HepG2 (cell line): ENCODE data around the gene RHEBL1. TPM values are rescaled to one million over a fixed set of nuclear protein-coding genes. Genes with fewer than 3 reads are reported as not detected.

ENCODE experiments used
- ATF3 ChIP-seq: sonication (generic); formaldehyde crosslinking; IDR thresholded peaks from 2 replicates; pipeline ENCODE4 v1.4.0; 2020; ENCODE audit warnings: missing genetic modification reagents
- CSRNP1 ChIP-seq: sonication (generic); formaldehyde crosslinking; IDR thresholded peaks from 2 replicates; pipeline ENCODE4 v1.8.1; 2023; ENCODE audit warnings: mild to moderate bottlenecking, missing genetic modification reagents
- HNF4G ChIP-seq, 2 experiments: sonication (generic) in 1 of 2; formaldehyde crosslinking in 1 of 2; IDR thresholded peaks; 2 replicates each; pipeline versions ENCODE4 v1.4.0 to v1.6.1; 2011 to 2020; ENCODE audit warnings: borderline replicate concordance in 2 of 2, low read depth in 2 of 2, mild to moderate bottlenecking in 2 of 2, low read length in 1 of 2, missing genetic modification reagents in 1 of 2, moderate library complexity in 1 of 2
- KDM2A ChIP-seq: sonication (generic); formaldehyde crosslinking; IDR thresholded peaks from 2 replicates; pipeline ENCODE4 v1.4.0; 2020; ENCODE audit warnings: low read depth, missing genetic modification reagents, borderline replicate concordance
- MZF1 ChIP-seq: sonication (generic); formaldehyde crosslinking; IDR thresholded peaks from 2 replicates; pipeline ENCODE4 v1.8.1; 2023; ENCODE audit warnings: mild to moderate bottlenecking, missing genetic modification reagents, borderline replicate concordance
- NR2C2 ChIP-seq: sonication (generic); formaldehyde crosslinking; IDR thresholded peaks from 2 replicates; pipeline ENCODE4 v1.4.0; 2020; ENCODE audit warnings: missing genetic modification reagents, mild to moderate bottlenecking, moderate library complexity, borderline replicate concordance
- PRPF4 ChIP-seq: fragments of 200-400 bp; formaldehyde crosslinking; IDR thresholded peaks from 2 replicates; pipeline ENCODE4 v1.6.1; 2016; ENCODE audit warnings: low read length, low read depth; ENCODE audit not compliant: poor library complexity, severe bottlenecking
- SAP130 ChIP-seq: IDR thresholded peaks from 2 replicates; pipeline ENCODE4 v1.6.1; 2016; ENCODE audit warnings: low read depth
- SETDB1 ChIP-seq: sonication (generic); formaldehyde crosslinking; IDR thresholded peaks from 2 replicates; pipeline ENCODE4 v1.5.1; 2020; ENCODE audit warnings: missing genetic modification reagents, mild to moderate bottlenecking, borderline replicate concordance
- SMAD1 ChIP-seq: sonication (generic); formaldehyde crosslinking; IDR thresholded peaks from 2 replicates; pipeline ENCODE4 v1.4.0; 2020; ENCODE audit warnings: missing genetic modification reagents, low read depth, mild to moderate bottlenecking, borderline replicate concordance
- SP140L ChIP-seq: sonication (generic); formaldehyde crosslinking; IDR thresholded peaks from 2 replicates; pipeline ENCODE4 v1.4.0; 2020; ENCODE audit warnings: missing genetic modification reagents, borderline replicate concordance
- TBP ChIP-seq: sonication (generic); formaldehyde crosslinking; IDR thresholded peaks from 2 replicates; pipeline ENCODE4 v1.5.0; 2020; ENCODE audit warnings: missing genetic modification reagents
- ZFY ChIP-seq: sonication (generic); formaldehyde crosslinking; IDR thresholded peaks from 2 replicates; pipeline ENCODE4 v1.4.0; 2020; ENCODE audit warnings: missing genetic modification reagents
- ZNF274 ChIP-seq: sonication (generic); formaldehyde crosslinking; IDR thresholded peaks from 2 replicates; pipeline ENCODE4 v1.5.1; 2020; ENCODE audit warnings: mild to moderate bottlenecking, missing genetic modification reagents
- ZNF451 ChIP-seq: sonication (generic); formaldehyde crosslinking; IDR thresholded peaks from 2 replicates; pipeline ENCODE4 v1.5.0; 2020; ENCODE audit warnings: mild to moderate bottlenecking, missing genetic modification reagents
- ZNF737 ChIP-seq: sonication (generic); formaldehyde crosslinking; IDR thresholded peaks from 2 replicates; pipeline ENCODE4 v1.5.0; 2020; ENCODE audit warnings: missing genetic modification reagents, mild to moderate bottlenecking, borderline replicate concordance
- polyA plus RNA-seq, 8 experiments: library from polyadenylated mRNA; depleted of rRNA in 3 of 8; stranded (reverse) in 7 of 8; unstranded in 1 of 8; fragments of >200 nt; fragmentation: Illumina TruSeq in 4 of 8; extraction: Trizol in 4 of 8; gene quantifications; 2 replicates each; pipeline versions ENCODE4 v1.2.1 to v1.2.3, GENCODE V29; 2011 to 2016; ENCODE audit warnings: low read depth in 4 of 8, missing spikeins in 1 of 8, mixed read lengths in 1 of 8; ENCODE audit not compliant: insufficient read depth in 1 of 8
- total RNA-seq, 5 experiments: library from RNA; depleted of rRNA; stranded (reverse); fragments of >200 nt; fragmentation: Illumina TruSeq; extraction: Trizol; gene quantifications; 2 replicates each; pipeline ENCODE4 v1.2.3, GENCODE V29; 2016; ENCODE audit warnings: low read depth in 1 of 5
- TF ChIP-seq, protein P1 (sequence below): sonication (generic); formaldehyde crosslinking; conservative IDR thresholded peaks from 2 replicates; pipeline ENCODE4 v1.4.0; 2020; ENCODE audit warnings: mild to moderate bottlenecking, missing genetic modification reagents, moderate library complexity
- TF ChIP-seq, protein P2 (sequence below): sonication (generic); formaldehyde crosslinking; conservative IDR thresholded peaks from 2 replicates; pipeline ENCODE4 v1.4.0; 2020; ENCODE audit warnings: missing genetic modification reagents
- TF ChIP-seq, protein P3 (sequence below): IDR thresholded peaks from 2 replicates; pipeline ENCODE4 v1.6.1; 2012; ENCODE audit warnings: low read depth, low read length, improper control_type of control experiment

Gene RHEBL1
- total and polyA plus RNA-seq, 2 of the 13 experiments (the other 11 are each of a cell fraction or from before 2014, with no cell fraction given): 1.4 to 2.5 TPM

- no peak for TF ChIP-seq ATF3 (CRISPR knock-in tag)
- no peak for TF ChIP-seq HNF4G (IDR thresholded peaks at IDR 0.05; ENCODE audit: borderline replicate concordance, low read depth, low read length)
- no peak for TF ChIP-seq HNF4G (CRISPR knock-in tag; IDR thresholded peaks at IDR 0.05; ENCODE audit: borderline replicate concordance, low read depth)
- TF ChIP-seq ZFY (CRISPR knock-in tag): peak; percentile 72
- no peak for TF ChIP-seq SETDB1
- TF ChIP-seq, protein P1, sequence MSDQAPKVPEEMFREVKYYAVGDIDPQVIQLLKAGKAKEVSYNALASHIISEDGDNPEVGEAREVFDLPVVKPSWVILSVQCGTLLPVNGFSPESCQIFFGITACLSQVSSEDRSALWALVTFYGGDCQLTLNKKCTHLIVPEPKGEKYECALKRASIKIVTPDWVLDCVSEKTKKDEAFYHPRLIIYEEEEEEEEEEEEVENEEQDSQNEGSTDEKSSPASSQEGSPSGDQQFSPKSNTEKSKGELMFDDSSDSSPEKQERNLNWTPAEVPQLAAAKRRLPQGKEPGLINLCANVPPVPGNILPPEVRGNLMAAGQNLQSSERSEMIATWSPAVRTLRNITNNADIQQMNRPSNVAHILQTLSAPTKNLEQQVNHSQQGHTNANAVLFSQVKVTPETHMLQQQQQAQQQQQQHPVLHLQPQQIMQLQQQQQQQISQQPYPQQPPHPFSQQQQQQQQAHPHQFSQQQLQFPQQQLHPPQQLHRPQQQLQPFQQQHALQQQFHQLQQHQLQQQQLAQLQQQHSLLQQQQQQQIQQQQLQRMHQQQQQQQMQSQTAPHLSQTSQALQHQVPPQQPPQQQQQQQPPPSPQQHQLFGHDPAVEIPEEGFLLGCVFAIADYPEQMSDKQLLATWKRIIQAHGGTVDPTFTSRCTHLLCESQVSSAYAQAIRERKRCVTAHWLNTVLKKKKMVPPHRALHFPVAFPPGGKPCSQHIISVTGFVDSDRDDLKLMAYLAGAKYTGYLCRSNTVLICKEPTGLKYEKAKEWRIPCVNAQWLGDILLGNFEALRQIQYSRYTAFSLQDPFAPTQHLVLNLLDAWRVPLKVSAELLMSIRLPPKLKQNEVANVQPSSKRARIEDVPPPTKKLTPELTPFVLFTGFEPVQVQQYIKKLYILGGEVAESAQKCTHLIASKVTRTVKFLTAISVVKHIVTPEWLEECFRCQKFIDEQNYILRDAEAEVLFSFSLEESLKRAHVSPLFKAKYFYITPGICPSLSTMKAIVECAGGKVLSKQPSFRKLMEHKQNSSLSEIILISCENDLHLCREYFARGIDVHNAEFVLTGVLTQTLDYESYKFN (CRISPR knock-in tag): peak; percentile 38; the same call in 1 of the 2 replicates
- peak; percentile 32; the same call in 1 of the 2 replicates for TF ChIP-seq SMAD1 (CRISPR knock-in tag)
- TF ChIP-seq NR2C2 (CRISPR knock-in tag): peak; percentile 10; the same call in 1 of the 2 replicates
- TF ChIP-seq, protein P2, sequence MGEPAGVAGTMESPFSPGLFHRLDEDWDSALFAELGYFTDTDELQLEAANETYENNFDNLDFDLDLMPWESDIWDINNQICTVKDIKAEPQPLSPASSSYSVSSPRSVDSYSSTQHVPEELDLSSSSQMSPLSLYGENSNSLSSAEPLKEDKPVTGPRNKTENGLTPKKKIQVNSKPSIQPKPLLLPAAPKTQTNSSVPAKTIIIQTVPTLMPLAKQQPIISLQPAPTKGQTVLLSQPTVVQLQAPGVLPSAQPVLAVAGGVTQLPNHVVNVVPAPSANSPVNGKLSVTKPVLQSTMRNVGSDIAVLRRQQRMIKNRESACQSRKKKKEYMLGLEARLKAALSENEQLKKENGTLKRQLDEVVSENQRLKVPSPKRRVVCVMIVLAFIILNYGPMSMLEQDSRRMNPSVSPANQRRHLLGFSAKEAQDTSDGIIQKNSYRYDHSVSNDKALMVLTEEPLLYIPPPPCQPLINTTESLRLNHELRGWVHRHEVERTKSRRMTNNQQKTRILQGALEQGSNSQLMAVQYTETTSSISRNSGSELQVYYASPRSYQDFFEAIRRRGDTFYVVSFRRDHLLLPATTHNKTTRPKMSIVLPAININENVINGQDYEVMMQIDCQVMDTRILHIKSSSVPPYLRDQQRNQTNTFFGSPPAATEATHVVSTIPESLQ (CRISPR knock-in tag): no peak
- no peak for TF ChIP-seq PRPF4
- peak; percentile 80 for TF ChIP-seq SAP130 (CRISPR knock-in tag)
- TF ChIP-seq ZNF274 (CRISPR knock-in tag): no peak
- TF ChIP-seq SP140L (CRISPR knock-in tag): no peak
- no peak for TF ChIP-seq ZNF737 (CRISPR knock-in tag)
- TF ChIP-seq TBP: no peak
- peak; percentile 75 for TF ChIP-seq KDM2A (CRISPR knock-in tag)
- TF ChIP-seq MZF1 (CRISPR knock-in tag): no peak
- TF ChIP-seq, protein P3, sequence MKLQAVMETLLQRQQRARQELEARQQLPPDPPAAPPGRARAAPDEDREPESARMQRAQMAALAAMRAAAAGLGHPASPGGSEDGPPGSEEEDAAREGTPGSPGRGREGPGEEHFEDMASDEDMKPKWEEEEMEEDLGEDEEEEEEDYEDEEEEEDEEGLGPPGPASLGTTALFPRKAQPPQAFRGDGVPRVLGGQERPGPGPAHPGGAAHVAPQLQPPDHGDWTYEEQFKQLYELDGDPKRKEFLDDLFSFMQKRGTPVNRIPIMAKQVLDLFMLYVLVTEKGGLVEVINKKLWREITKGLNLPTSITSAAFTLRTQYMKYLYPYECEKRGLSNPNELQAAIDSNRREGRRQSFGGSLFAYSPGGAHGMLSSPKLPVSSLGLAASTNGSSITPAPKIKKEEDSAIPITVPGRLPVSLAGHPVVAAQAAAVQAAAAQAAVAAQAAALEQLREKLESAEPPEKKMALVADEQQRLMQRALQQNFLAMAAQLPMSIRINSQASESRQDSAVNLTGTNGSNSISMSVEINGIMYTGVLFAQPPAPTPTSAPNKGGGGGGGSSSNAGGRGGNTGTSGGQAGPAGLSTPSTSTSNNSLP: no peak
- no peak for TF ChIP-seq ZNF451
- no peak for TF ChIP-seq CSRNP1 (CRISPR knock-in tag)
Measured at GRCh38 chr12:49110464-49111155, 40.8 kb upstream of the RHEBL1 start, which contains the start of gene LMBR1L (continued).
